HG03060 (cell line): ENCODE measurements around the gene FOXP1.

Experiments
- ATAC-seq: cut with Tn5 transposase; IDR thresholded peaks from one replicate; pipeline ENCODE4 v1.9.1; 2021; ENCODE audit warnings: low read depth, moderate number of reproducible peaks; ENCODE audit not compliant: unreplicated experiment

The FOXP1 gene

GRCh38 chr3:71099997-71100719, 483.4 kb downstream of the FOXP1 start:
- ATAC-seq = no peak

GRCh38 chr3:71097557-71097956, 486.0 kb downstream of the FOXP1 start:
- no peak for ATAC-seq

DNA sequence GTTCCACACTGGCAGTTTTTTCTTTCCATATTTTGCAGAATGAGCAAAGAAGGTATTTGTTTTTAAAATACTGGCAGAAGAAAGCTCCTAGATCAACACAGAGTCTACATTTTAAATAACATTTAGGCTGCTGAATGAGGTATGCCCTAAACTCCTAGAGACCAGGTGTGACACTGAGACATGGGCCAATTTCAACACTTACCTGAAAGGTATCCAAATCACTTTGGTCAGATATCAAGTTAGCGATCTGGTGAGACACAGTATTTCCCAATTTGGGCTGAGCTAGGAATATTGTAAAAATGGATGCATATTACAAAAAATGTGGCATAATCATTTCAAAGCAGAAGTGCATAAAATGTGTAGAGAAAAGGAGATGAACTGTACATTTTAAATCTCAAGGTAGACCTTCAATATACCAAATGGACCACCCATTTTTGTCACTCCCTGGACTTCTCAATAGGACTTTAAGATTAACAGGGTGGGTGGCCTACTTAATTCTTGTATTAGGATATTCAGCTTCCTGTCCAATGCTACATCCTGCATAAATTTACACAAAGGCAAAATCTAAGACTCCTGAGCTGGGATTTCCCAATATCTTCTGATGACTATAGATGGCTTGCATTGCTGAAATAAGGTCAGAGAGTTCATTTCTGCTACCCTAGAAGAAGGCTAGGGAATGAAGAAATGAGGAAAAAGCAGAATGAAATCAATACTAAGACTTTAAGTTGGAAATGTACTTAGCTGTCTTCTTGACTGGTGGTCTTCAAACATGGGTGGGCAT, 487.8 kb downstream of the FOXP1 start:
- ATAC-seq = no peak

DNA sequence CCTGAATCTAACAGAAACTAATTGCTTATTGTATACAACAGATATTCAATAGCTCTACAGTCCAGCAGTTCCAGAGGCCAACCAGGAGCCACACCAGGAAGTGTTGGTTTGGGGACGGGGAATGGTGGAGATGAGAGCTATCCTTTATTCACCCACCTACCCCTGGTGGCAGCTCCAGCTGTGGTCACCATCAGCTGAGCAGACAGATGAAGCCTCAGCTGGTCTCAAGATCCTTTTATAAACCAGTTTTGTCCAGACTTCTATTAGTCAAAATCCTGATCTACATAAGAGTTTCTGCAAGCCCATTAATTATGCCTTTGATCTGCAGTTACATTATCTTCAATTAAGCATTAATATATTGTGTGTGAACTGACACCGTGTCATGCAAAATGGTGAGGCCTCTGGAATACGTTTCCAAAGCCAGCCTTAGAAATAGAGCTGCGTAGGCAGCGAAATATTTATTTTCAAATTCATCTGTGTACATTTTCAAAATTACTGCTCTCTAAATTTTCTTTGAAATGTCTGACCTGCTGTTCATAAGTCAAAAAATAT, 488.8 kb downstream of the FOXP1 start:
- no peak for ATAC-seq

DNA sequence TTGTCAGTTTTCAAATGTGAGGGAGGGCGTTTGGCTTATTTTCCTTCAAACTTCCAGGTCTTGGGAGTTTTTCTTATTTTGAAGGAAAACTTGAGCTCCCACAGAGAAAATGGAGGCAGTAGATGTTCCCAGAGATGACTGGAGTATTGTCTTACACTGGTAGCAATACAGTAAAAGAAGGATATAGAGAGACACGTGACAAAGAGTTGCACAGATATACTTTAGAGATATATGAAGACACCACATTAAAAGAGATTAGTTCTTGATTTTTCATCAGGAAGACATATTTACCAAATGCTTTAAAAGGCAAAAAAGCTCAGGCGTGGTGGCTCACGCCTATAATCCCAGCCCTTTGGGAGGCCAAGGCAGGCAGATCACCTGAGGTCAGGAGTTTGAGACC, 490.9 kb downstream of the FOXP1 start:
- no peak for ATAC-seq

DNA sequence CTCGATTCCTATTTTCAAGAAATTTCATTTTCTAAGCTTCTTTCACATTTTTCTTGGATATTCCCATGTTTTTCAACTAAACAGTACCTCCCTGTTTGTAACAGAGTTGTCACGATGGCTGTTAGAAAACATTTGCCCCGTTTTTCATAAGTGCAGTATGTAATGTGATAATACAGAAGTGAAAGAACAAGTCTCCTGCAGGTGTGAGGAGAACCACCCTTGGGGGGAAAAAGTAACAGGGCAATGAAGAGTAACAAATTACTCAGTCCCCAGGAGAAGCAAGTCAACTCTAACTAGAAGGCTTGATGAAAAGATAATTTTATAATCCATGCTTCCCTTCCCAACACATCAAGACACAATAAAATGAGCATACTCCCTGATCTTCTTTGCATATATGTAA, 493.3 kb downstream of the FOXP1 start:
- no peak for ATAC-seq

GRCh38 chr3:71089271-71089847, 494.2 kb downstream of the FOXP1 start:
- no peak for ATAC-seq

DNA sequence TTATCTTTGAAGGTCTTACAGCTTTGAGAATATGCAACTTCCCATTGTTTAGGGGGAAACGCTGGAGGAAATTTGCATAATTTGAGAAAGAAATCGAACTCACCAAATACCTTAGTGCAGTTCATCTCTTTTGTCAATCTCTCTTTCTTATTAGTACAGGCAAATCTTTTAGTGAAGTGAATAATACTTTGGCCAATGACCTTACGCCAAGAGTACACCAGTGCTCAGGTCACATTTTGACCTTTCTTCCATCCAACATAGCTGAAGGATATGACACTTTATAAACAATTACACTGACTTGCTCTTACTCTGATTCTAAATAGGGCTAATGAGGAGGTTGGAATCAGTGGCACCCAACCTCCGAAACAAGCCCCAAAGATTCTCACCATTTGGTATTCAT, 494.8 kb downstream of the FOXP1 start:
- ATAC-seq = no peak

DNA sequence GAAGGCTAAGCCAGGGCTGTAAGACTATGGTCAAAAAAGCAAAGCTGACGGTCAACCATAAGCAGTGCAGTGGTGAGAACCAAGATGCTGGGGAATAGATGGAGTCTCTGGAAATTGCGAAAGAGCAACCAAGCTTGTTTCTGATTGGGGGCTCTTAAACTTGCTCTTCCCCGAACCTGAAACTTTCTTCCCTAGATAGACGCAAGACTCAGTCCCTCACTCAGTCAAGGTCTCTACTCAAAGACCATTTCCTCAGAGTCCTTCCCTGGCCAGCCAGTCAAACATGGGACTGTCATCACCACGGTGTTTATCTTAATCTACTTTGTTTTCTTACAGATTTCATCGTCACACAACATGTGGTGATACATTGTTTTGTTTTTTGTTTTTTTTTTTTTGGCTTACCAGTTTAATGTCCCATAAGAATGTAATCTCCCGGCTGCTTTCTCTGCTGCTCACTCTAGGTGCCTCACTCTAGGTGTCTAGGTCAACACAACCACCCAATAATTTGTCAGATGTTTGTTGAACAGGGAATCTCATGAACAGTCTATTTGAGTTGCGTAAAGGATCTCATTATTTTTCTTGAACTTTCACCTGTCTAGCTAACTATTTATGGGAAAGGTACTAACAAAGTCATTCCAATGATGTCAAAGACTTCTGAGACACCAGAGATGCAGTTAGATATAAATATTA, 495.4 kb downstream of the FOXP1 start:
- ATAC-seq = no peak

DNA sequence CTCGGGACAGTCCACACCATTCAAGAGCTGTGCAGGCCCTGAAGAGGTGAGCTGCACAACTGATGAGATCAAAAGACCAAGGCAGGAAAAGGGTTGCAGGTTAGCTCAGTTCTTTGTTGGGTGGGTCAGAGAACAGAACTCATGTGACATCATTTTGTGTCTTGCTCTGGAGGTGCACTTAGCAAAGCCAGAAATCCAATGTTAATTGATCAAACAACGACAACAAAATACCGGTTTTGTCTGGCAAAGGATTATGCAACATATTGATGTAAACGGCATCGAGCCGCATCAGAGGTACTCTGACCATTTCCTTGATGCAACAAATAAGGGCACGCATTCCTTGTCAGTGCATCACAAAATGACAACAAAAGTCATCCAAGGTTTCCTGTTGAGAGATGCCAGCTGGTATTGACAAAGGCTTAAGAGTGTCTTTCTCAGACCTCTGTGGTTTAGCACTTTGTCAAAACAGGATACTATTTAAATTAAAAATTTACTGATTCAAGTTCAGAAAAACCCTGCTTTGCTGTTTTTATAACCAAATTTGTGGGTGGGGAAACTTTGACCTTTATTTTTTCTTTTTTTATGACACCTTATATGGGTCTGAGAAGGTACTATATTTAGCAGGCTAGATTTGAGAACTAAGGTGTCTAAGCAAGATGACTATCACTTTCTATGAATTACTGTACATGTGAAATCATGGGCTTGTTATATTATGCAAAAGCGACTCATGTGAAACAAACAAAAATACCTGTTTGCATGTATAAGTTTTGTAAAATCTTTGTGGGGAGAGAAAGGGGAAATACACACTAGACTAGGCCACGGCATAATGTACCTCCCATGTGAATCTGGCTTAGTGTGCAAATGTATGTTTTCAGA, 496.1 kb downstream of the FOXP1 start:
- ATAC-seq = peak; percentile 96

- no peak for ATAC-seq
These were observed 496.8 kb downstream of the FOXP1 start for GRCh38 chr3:71086777-71087142.

DNA sequence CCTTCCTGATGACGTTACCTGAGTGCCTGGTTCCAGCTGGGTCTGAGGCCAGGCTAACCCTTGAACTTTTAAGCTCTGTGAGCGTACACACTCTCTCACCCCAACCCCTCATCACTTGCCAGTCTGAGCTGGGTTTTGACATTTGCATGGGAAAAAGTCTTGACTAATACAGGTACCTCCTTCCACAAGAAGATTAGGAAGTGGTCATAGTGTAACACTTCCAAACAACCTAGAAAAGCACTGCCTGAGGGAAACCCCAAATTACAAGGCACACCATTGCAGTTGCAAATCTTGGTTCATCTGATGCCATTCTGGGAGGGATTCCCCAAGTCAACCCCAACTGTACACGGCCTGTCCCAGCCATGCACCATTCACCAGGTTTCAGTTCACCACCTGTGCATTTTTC, 499.8 kb downstream of the FOXP1 start:
- ATAC-seq = no peak

- ATAC-seq = no peak
These were observed 500.7 kb downstream of the FOXP1 start for GRCh38 chr3:71082833-71083232.

DNA sequence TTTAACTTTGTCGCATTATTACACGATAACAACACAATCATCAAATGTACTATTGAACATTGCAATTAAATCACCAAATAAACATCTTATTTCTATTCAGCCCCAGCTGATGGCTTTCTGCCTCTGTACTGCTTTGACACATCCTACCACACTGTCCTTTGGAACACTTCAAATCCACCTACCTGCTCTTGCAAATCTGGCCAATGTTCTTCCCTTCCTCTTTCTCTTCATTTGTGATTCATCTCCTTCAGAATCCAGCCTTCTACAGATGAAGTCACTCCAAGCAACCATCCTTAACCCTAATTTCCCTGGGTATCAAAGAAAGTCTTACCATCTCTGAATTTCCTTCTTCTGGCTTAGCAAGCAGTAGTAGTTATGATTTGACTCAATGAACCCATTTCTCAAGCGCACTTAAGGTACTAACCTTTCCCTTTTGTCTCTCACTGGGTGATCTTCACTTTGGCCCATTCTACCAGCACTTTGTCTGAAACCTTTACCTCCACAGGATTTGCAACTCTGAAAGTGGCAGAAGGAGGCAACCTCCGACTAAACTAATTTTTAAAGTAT, 502.9 kb downstream of the FOXP1 start:
- no peak for ATAC-seq

DNA sequence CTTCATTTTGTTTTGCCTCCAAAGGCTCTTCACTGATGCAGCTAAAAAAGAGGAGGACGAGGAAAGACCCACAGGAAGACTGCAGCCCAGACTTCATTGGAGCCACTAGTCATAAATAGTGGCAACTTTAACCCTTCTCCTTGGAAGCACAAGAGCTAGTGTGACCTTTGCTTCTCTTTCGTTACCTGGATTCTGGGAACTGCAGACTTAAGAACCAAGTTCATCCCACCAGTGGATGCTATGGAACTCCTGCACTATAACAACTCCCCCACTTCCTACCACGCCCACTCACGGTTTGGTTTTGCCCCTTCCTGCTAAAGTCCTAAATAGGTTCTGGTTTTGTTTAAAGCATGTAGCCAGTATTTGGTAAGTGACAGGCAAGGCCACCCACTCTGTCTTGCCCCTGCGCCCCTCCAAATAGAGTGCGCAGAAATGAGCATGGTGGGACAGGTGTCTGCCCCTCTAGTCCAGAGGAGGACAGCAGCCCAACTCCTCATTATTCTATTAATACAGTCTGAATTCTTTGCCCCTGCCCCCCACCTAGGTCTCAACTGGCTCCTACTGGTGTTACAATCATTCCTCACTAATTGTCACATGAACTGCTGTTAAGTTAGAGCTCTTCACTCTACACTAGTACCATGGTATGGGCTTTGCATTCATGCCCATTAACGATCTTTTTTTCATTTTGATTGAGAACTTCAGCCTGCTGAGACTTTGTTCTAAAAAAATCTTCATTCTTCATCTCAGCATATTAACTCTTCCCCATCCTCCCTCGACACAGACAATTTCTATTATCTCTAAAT, 504.6 kb downstream of the FOXP1 start:
- ATAC-seq = no peak

- no peak for ATAC-seq
These were observed 505.3 kb downstream of the FOXP1 start for GRCh38 chr3:71078199-71078598.

GRCh38 chr3:71077070-71077469, 506.5 kb downstream of the FOXP1 start:
- no peak for ATAC-seq

DNA sequence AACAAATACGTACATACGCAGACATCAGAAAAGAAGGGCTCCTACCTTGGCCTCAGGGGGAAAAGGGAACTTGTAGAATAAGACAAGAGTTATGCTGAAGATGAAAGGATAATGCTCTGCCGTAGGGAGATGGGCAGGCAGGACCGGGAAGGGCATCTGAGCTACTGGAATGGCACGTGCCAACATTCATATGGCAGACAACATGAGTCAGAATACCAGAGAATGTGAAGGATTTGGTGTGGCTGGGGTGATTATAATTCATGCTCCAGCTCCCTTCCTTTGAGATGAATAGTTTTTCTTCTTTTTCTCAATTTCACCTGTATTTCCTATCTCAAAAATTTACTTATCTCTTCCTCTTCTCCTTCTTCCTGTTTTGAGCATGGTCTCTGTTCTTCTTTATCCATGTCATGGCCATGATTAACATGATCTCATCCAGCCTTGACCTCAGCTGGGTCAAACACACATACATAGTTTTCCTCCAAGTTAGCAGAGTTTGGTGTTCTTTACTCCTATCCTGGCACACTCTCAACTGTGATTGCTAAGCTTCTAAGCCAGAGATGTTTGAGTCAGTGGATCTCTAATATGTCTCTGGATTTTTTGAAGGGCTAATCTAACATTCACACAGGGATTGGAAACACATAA, 507.0 kb downstream of the FOXP1 start:
- no peak for ATAC-seq
